Measurements from ENCODE around the gene MECR. TPM values are rescaled to one million over a fixed set of nuclear protein-coding genes. Genes with fewer than 3 reads are reported as not detected.
A peak's percentile ranks its signal among the peaks of the same experiment; 100 is the strongest.

The MECR gene
- total RNA-seq, 1 donor from 2014 or later = 15.2 TPM

DNA sequence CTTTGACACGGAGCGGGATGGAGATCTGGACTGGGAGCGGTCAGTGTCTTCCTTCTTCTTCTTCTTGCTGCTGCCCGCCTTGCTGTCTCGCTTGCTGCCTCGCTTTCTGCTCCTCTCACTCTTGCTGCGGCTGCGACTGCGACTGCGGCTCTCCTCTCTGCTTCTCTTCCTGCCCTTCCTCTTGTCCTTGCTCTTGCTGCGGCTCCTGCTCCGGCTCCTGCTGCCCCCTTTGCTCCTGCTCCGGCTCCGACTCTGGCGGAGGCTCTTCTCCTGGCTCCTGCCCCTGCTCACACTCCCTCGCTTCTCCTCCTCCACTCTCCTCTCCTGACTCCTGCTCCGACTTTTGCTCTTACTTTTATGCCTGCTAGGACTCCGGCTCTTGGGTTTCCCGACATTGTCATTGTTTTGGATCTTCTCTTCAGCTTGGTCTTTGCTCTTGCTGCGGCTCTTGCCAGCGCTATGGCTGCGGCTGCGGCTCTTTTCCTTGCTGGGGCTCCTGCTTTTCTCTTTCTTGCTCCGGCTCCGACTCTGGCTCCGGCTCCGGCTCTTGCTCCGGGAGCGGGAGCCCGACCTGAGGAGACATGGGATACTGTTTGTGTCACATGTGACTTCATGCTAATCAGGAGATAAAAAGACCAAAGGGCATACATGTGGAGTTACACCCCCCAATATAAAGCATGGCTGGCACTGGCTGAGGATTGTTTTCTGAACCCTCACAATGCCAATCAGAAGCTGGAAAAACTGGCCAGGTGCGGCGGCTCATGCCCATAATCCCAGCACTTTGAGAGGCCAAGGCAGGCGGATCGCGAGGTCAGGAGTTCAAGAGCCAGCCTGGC is 81.9 kb downstream of the MECR start:
- no peak overlapping the region for H3K4me3 Mint-ChIP-seq (ENCODE audit: unreplicated experiment)
- peak; percentile 74 for DNase-seq (ENCODE audit: low spot score)
- peaks cover 62% of the 10 kb centered on the region for H3K36me3 Mint-ChIP-seq (ENCODE audit: low read depth)
- H3K27me3 Mint-ChIP-seq (ENCODE audit: low read depth) = no peaks in the 10 kb centered on the region
- H3K9me3 Mint-ChIP-seq (ENCODE audit: low read depth) = no peaks in the 10 kb centered on the region
- no peak overlapping the region for H3K27ac Mint-ChIP-seq (ENCODE audit: unreplicated experiment)
- H3K4me1 Mint-ChIP-seq (ENCODE audit: low read depth) = peaks cover 8% of the 10 kb centered on the region
- TF ChIP-seq, protein P1, sequence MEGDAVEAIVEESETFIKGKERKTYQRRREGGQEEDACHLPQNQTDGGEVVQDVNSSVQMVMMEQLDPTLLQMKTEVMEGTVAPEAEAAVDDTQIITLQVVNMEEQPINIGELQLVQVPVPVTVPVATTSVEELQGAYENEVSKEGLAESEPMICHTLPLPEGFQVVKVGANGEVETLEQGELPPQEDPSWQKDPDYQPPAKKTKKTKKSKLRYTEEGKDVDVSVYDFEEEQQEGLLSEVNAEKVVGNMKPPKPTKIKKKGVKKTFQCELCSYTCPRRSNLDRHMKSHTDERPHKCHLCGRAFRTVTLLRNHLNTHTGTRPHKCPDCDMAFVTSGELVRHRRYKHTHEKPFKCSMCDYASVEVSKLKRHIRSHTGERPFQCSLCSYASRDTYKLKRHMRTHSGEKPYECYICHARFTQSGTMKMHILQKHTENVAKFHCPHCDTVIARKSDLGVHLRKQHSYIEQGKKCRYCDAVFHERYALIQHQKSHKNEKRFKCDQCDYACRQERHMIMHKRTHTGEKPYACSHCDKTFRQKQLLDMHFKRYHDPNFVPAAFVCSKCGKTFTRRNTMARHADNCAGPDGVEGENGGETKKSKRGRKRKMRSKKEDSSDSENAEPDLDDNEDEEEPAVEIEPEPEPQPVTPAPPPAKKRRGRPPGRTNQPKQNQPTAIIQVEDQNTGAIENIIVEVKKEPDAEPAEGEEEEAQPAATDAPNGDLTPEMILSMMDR (IDR thresholded peaks at IDR 0.05) = no peak

DNA sequence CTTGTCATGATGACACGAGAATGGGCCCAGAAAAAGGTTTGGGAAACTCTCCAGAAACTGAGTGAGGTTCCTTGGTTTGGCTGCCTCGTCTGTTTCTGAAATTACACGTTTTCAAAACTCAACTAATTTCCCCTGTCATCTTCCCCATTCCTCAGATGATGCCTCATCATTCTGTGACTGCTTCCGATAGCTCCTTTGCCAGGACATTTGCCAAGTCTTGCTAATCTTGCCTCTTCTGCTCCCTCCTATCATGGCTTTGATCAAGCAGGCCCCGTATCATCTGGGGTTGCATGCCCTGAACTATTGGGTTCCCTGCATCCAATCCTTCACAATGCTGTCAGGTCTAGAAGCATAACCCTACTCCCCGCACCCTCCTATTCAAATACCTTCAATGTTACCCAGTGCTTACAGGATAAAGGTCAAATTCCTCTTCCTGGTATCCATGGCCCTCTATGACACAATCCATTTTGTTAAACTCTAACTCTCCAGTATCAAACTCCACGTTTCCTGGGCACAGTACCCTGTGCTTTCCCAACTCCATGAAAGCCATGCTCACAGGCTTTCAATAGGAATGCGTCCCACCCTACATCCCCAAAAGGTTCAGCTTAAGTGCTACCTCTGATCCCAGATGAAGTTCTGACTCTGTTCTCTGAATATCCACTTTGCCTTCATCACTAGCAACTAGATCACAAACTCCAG is 84.8 kb downstream of the MECR start:
- no peak for DNase-seq (ENCODE audit: low spot score)
- peaks cover 54% of the 10 kb centered on the region for H3K36me3 Mint-ChIP-seq (ENCODE audit: low read depth)
- peak overlapping the region; percentile 15 for H3K27ac Mint-ChIP-seq (ENCODE audit: unreplicated experiment)
- no peaks in the 10 kb centered on the region for H3K9me3 Mint-ChIP-seq (ENCODE audit: low read depth)
- no peaks in the 10 kb centered on the region for H3K27me3 Mint-ChIP-seq (ENCODE audit: low read depth)
- peaks cover 8% of the 10 kb centered on the region for H3K4me1 Mint-ChIP-seq (ENCODE audit: low read depth)
- H3K4me3 Mint-ChIP-seq (ENCODE audit: unreplicated experiment) = no peak overlapping the region
- TF ChIP-seq, protein P1 (IDR thresholded peaks at IDR 0.05) = no peak

DNA sequence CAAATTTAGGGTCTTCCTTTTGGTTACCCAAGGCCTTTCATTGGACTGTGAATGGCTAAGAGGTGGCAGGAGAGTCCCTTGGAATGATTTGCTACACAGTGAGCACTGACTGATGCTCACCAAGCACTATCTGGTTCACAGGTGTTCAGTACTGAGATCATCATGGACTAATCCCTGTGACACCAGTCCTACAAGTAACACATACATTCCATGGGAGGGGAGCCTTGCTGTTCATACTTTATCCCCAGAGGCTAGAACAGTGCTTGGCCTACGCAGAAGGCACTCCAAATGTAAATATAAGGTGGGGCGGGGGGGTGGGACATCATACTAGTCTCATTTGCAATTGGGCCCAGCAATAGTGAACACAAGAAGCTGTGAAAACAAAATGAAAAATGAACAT is 86.6 kb downstream of the MECR start:
- Mint-ChIP-seq H3K27me3 (ENCODE audit: low read depth) (no peaks in the 10 kb centered on the region), H3K4me3 (ENCODE audit: unreplicated experiment) (no peak overlapping the region), H3K27ac (ENCODE audit: unreplicated experiment) (no peak overlapping the region), H3K4me1 (ENCODE audit: low read depth) (peaks cover 8% of the 10 kb centered on the region), H3K9me3 (ENCODE audit: low read depth) (no peaks in the 10 kb centered on the region), H3K36me3 (ENCODE audit: low read depth) (peaks cover 38% of the 10 kb centered on the region)
- TF ChIP-seq, protein P1 (IDR thresholded peaks at IDR 0.05) = no peak
- DNase-seq (ENCODE audit: low spot score) = no peak

DNA sequence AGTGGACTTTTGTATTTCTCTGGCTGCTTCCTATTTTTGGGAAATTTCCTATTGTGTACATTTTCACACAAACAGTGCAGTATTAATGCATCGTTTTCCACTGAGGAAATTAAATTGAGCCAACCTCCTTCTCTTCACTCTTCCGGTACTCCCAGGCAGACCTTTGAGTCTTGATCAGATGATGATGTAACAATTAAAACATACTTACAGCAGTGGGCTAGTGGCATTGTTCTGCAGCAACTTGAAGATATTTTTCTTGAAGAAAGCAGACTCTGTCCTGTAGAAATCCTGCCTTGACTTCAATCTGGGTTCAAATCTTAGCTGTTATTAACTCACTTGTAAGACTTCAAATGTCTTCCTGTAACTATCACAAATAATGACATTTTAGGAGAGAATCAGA is 88.0 kb downstream of the MECR start:
- Mint-ChIP-seq H3K4me3 (ENCODE audit: unreplicated experiment) (no peak overlapping the region), H3K36me3 (ENCODE audit: low read depth) (peaks cover 24% of the 10 kb centered on the region), H3K27ac (ENCODE audit: unreplicated experiment) (no peak overlapping the region), H3K4me1 (ENCODE audit: low read depth) (peaks cover 8% of the 10 kb centered on the region), H3K27me3 (ENCODE audit: low read depth) (no peaks in the 10 kb centered on the region), H3K9me3 (ENCODE audit: low read depth) (no peaks in the 10 kb centered on the region)
- TF ChIP-seq, protein P1 (IDR thresholded peaks at IDR 0.05) = no peak
- no peak for DNase-seq (ENCODE audit: low spot score)

Other genes with a start within 250 kb of the MECR start
- 11.7 to 15.4 TPM (median 13.8 TPM) in 3 replicates for gene TMEM200B, start 107.0 kb downstream of the MECR start, total RNA-seq
- 49.1 to 65.2 TPM (median 50.1 TPM) in 3 replicates for gene SRSF4, start 49.0 kb downstream of the MECR start, total RNA-seq
- gene PTPRU, start 5.6 kb upstream of the MECR start, total RNA-seq = 12.6 to 20.7 TPM (median 14.8 TPM) in 3 replicates

Data from chondrocyte (in vitro differentiated cells).